K562 (cell line): ENCODE data around the gene PCNX3. TPM values are rescaled to one million over a fixed set of nuclear protein-coding genes. Genes with fewer than 3 reads are reported as not detected.
A peak's percentile ranks its signal among the peaks of the same experiment; 100 is the strongest.

ENCODE experiments used
- ATAC-seq: fragments of 200-7000 bp; cut with Tn5 transposase; 3 replicates; pipeline ENCODE4 v1.9.1; 2020; ENCODE audit warnings: moderate library complexity
- BruUV-seq: library from RNA; stranded (reverse); fragments of 400-500 nt; replicated peaks from 2 replicates; lab custom pipeline; 2021; lab: Mats Ljungman, UMichigan
- CTCF ChIA-PET: fragments of 300-600 bp; formaldehyde crosslinking; extraction: SDS; loops from one replicate; lab custom pipeline; 2021; ENCODE audit warnings: low intra/inter-chr PET ratio; lab: Yijun Ruan, JAX
- POLR2A ChIA-PET: fragments of 300-600, 350-650 bp; sonication (Branson Sonifier 250); formaldehyde crosslinking; extraction: SDS; loops from one replicate; lab custom pipeline; 2021; ENCODE audit warnings: antibody characterized with exemption, inconsistent platforms; lab: Yijun Ruan, JAX
- DNase-seq, 4 experiments: peaks; one replicate each; pipeline versions ENCODE4 v3.0.0 to v3.0.0-alpha.2; 2011 to 2018; ENCODE audit warnings: low spot score in 3 of 4, mixed read lengths in 3 of 4; ENCODE audit errors: extremely low read depth in 1 of 4
- FAIRE-seq: peaks from 2 replicates; lab custom pipeline; 2011; peaks lifted over from hg19 to GRCh38; lab: Jason Lieb, UNC
- H2AFZ ChIP-seq: 2 replicates; pipeline ENCODE4 v1.6.0; 2011; ENCODE audit warnings: low read depth, low read length, control low read depth, inconsistent platforms
- H3K27ac ChIP-seq: fragments of 200-600 bp; 3 replicates; pipeline ENCODE4 v1.8.0; 2011; ENCODE audit warnings: low read depth, mild to moderate bottlenecking, control low read depth, inconsistent platforms, low read length, moderate library complexity, mixed read lengths; ENCODE audit errors: extremely low read depth
- H3K27me3 ChIP-seq, 2 experiments: fragments of 300-600 bp in 1 of 2; 2 replicates in 1 of 2; 3 replicates in 1 of 2; pipeline versions ENCODE4 v1.6.0 to v1.8.0; 2011; ENCODE audit warnings: inconsistent platforms in 2 of 2, low read length in 2 of 2, mild to moderate bottlenecking in 1 of 2, mixed read lengths in 1 of 2, moderate library complexity in 1 of 2; ENCODE audit not compliant: control insufficient read depth in 2 of 2, insufficient read depth in 2 of 2
- H3K36me3 ChIP-seq: fragments of 300-600 bp; 3 replicates; pipeline ENCODE4 v1.8.0; 2011; ENCODE audit warnings: mild to moderate bottlenecking, low read length, inconsistent platforms; ENCODE audit not compliant: control insufficient read depth, insufficient read depth
- H3K4me1 ChIP-seq, 2 experiments: fragments of 200-600 bp in 1 of 2; replicated peaks in 1 of 2; 2 replicates in 1 of 2; 3 replicates in 1 of 2; pipeline versions ENCODE4 v1.5.1 to v1.8.0; 2011; ENCODE audit warnings: inconsistent platforms in 2 of 2, low read length in 2 of 2, mild to moderate bottlenecking in 1 of 2, mixed read lengths in 1 of 2, moderate library complexity in 1 of 2; ENCODE audit not compliant: control insufficient read depth in 2 of 2, insufficient read depth in 2 of 2
- H3K4me2 ChIP-seq: 2 replicates; pipeline ENCODE4 v1.6.1; 2011; ENCODE audit warnings: low read length, control low read depth, inconsistent platforms, mixed read lengths; ENCODE audit not compliant: insufficient read depth
- H3K4me3 ChIP-seq: fragments of 200-600 bp; sonication (generic), shearing (Covaris generic); 2 replicates; pipeline ENCODE4 v1.5.1; 2016; ENCODE audit warnings: control low read depth, inconsistent platforms
- H3K79me2 ChIP-seq: fragments of 200-600 bp; 3 replicates; pipeline ENCODE4 v1.8.0; 2011; ENCODE audit warnings: low read length, inconsistent platforms; ENCODE audit not compliant: control insufficient read depth, insufficient read depth
- H3K9ac ChIP-seq, 2 experiments: 2 replicates each; pipeline versions ENCODE4 v1.6.0 to v1.6.1; 2011; ENCODE audit warnings: low read depth in 2 of 2, low read length in 2 of 2, control low read depth in 1 of 2, inconsistent platforms in 1 of 2, mild to moderate bottlenecking in 1 of 2, mixed read lengths in 1 of 2; ENCODE audit not compliant: insufficient read depth in 1 of 2
- H3K9me1 ChIP-seq: one replicate; pipeline ENCODE4 v1.6.0; 2011; ENCODE audit warnings: inconsistent platforms, mild to moderate bottlenecking, low read length, moderate library complexity; ENCODE audit not compliant: control insufficient read depth, insufficient read depth
- H3K9me3 ChIP-seq: replicated peaks from 2 replicates; pipeline ENCODE4 v1.5.1; 2011; ENCODE audit warnings: low read depth, low read length, inconsistent platforms; ENCODE audit not compliant: control insufficient read depth, insufficient read depth
- H4K20me1 ChIP-seq: replicated peaks from 2 replicates; pipeline ENCODE4 v1.6.1; 2011; ENCODE audit warnings: low read length, inconsistent platforms, mixed read lengths; ENCODE audit not compliant: control insufficient read depth, insufficient read depth
- BCL6 ChIP-seq: fragments of 250-450 bp; sonication (Bioruptor Pico); IDR thresholded peaks from 2 replicates; pipeline ENCODE4 v1.4.0; 2020
- CCAR2 ChIP-seq: fragments of 200-400 bp; formaldehyde crosslinking; IDR thresholded peaks from 2 replicates; pipeline ENCODE4 v1.6.1; 2017; ENCODE audit warnings: mild to moderate bottlenecking, low read depth, low read length
- HNRNPLL ChIP-seq: fragments of 200-400 bp; formaldehyde crosslinking; IDR thresholded peaks from 2 replicates; pipeline ENCODE4 v1.6.1; 2017; ENCODE audit warnings: low read length, low read depth, mild to moderate bottlenecking; ENCODE audit not compliant: poor library complexity, severe bottlenecking
- ILF3 ChIP-seq: fragments of 450-650 bp; IDR thresholded peaks from 2 replicates; pipeline ENCODE4 v1.6.1; 2018; ENCODE audit warnings: antibody characterized with exemption, mild to moderate bottlenecking, moderate library complexity, borderline replicate concordance
- SAP30 ChIP-seq: fragments of 200-600 bp; sonication (generic); IDR thresholded peaks from 2 replicates; pipeline ENCODE4 v1.6.1; 2012; ENCODE audit warnings: borderline replicate concordance, low read depth, mild to moderate bottlenecking, moderate library complexity, low read length, control low read depth, inconsistent platforms; ENCODE audit not compliant: insufficient read depth, poor library complexity, severe bottlenecking
- SIN3B ChIP-seq: fragments of 450-650 bp; IDR thresholded peaks from 2 replicates; pipeline ENCODE4 v1.6.1; 2017; ENCODE audit warnings: low read depth, mild to moderate bottlenecking, moderate library complexity
- TSC22D4 ChIP-seq: fragments of 450-650 bp; IDR thresholded peaks from 2 replicates; pipeline ENCODE4 v1.6.1; 2016; ENCODE audit warnings: missing genetic modification characterization, missing biosample characterization, control low read depth
- U2AF2 ChIP-seq: fragments of 200-400 bp; formaldehyde crosslinking; optimal IDR thresholded peaks from 2 replicates; pipeline ENCODE3; 2017; ENCODE audit warnings: low read depth, mild to moderate bottlenecking, low read length
- WGBS: fragments of 100-300 bp; shearing (Covaris generic); methylation state at CpG from one replicate; pipeline ENCODE4 v1.1.6; 2016; ENCODE audit warnings: low coverage, mixed read lengths; ENCODE audit not compliant: insufficient coverage; ENCODE audit errors: missing lambda C conversion rate; 5-methylcytosine and 5-hydroxymethylcytosine counted together
- in situ Hi-C: fragments of 300-500 bp; cut with MboI; formaldehyde crosslinking; loops from 4 replicates; pipeline ENCODE4 v1.15.0; 2018; ENCODE audit warnings: inconsistent platforms, mixed read lengths
- intact Hi-C: fragments of 100-400 bp; cut with micrococcal nuclease; formaldehyde crosslinking; loops from 2 replicates; pipeline ENCODE4 v1.14.2; 2022
- polyA plus RNA-seq, 8 experiments: library from polyadenylated mRNA; depleted of rRNA in 4 of 8; stranded (reverse) in 5 of 8; unstranded in 3 of 8; fragments of >200 nt; fragmentation: Nextera tagmentation in 2 of 8; fragmentation: Illumina TruSeq in 1 of 8; extraction: Ambion mirVana in 2 of 8; extraction: Trizol in 1 of 8; gene quantifications; 2 replicates each; pipeline versions ENCODE4 v1.2.1 to v1.2.3, GENCODE V29; 2011 to 2014; ENCODE audit warnings: inconsistent platforms in 1 of 8, missing spikeins in 1 of 8
- total RNA-seq, 7 experiments: library from RNA; depleted of rRNA in 6 of 7; stranded (reverse); fragments of >200 nt in 6 of 7; fragmentation: Illumina TruSeq in 2 of 7; extraction: Trizol in 2 of 7; gene quantifications; 2 replicates each; pipeline versions ENCODE4 v1.2.1 to v1.2.3, GENCODE V29; 2011 to 2021; ENCODE audit warnings: low replicate concordance in 1 of 7
- TF ChIP-seq, protein P1 (sequence below), 2 experiments: fragments of 450-650 bp in 1 of 2; sonication (generic) in 1 of 2; formaldehyde crosslinking in 1 of 2; IDR thresholded peaks; 2 replicates each; pipeline versions ENCODE4 v1.7.1 to v1.9.0; 2016 to 2022; ENCODE audit warnings: inconsistent platforms in 1 of 2, mild to moderate bottlenecking in 1 of 2, missing genetic modification reagents in 1 of 2
- TF ChIP-seq, protein P2 (sequence below): fragments of 450-650 bp; IDR thresholded peaks from 2 replicates; pipeline ENCODE4 v1.6.1; 2017; ENCODE audit warnings: antibody characterized with exemption

Gene PCNX3
- total and polyA plus RNA-seq, 9 of the 15 experiments (the other 6 are each of a cell fraction or from before 2014, with no cell fraction given): 0.11 to 47.8 (median 12.8) TPM

DNA sequence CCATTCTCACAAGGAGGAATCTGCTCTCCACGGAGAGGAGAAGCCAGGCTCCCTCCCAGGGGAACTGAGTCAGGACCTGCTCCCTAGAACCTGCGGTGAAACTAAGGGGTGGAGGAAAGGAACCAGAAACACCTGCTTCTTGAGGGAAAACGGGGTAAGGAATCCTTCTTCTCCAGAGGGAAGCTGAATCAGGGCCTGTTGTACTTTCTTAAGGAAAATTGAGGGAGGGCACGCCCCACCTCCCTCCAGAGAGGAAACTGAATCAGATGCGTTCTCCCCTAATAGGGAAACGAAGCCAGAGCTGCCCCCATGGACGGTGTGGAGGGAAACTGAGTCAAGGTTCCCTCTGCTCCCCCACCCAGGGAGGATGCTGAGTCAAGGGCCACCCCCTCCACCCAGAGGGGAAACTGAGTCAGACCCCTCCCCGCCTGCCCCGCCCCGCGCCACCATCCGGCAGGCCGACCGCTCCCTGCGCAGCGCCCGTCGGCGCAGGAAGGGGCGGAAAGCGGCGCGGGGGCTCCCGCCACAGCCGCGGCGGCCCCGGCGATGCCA is 46.7 kb downstream of the PCNX3 start:
- Histone ChIP-seq H3K27me3 (no peaks in the 10 kb centered on the region), H3K27ac (peak overlapping the region; percentile 87), H4K20me1 (0 out of 2 replicates have a peak, but pooled peaks cover 4% of the 10 kb centered on the region), H3K4me2 (peak overlapping the region; percentile 99), H3K9me1 (peaks cover 5% of the 10 kb centered on the region), H3K4me3 (peak overlapping the region; percentile 92), H3K9me3 (no peaks in the 10 kb centered on the region), H3K4me1 (peaks cover 7 to 20% of the 10 kb centered on the region in 2 experiments; a peak in 4 of 5 replicates), H2AFZ (peak overlapping the region; percentile 58; the same call in 1 of the 2 replicates), H3K9ac (peak overlapping the region; percentile 85 to 93), H3K36me3 (peaks cover 44% of the 10 kb centered on the region), H3K79me2 (peaks cover 25% of the 10 kb centered on the region)
- intact Hi-C loops (no loop called here), in situ Hi-C loops (no loop called here)
- ATAC-seq (peak; percentile 35), DNase-seq (no peak), FAIRE-seq (no peak)
- BruUV-seq: TSS peak; percentile 59
- WGBS: 0% methylated on average over 8 of the region's 29 CpGs
- POLR2A ChIA-PET: interaction anchor here (0.7 to 1.7 kb wide), 7 partner anchors 9 to 162 kb away, joined by 3 to 32 read pairs (median 5); partner anchors contain the start of gene SIPA1
- CTCF ChIA-PET: no interaction called here
- TF ChIP-seq ILF3 (no peak), SIN3B (no peak), CCAR2 (no peak), TSC22D4 (tag) (no peak), HNRNPLL (peak; percentile 86), SAP30 (no peak), U2AF2 (no peak), BCL6 (CRISPR knock-in tag) (no peak)
- TF ChIP-seq, protein P1, sequence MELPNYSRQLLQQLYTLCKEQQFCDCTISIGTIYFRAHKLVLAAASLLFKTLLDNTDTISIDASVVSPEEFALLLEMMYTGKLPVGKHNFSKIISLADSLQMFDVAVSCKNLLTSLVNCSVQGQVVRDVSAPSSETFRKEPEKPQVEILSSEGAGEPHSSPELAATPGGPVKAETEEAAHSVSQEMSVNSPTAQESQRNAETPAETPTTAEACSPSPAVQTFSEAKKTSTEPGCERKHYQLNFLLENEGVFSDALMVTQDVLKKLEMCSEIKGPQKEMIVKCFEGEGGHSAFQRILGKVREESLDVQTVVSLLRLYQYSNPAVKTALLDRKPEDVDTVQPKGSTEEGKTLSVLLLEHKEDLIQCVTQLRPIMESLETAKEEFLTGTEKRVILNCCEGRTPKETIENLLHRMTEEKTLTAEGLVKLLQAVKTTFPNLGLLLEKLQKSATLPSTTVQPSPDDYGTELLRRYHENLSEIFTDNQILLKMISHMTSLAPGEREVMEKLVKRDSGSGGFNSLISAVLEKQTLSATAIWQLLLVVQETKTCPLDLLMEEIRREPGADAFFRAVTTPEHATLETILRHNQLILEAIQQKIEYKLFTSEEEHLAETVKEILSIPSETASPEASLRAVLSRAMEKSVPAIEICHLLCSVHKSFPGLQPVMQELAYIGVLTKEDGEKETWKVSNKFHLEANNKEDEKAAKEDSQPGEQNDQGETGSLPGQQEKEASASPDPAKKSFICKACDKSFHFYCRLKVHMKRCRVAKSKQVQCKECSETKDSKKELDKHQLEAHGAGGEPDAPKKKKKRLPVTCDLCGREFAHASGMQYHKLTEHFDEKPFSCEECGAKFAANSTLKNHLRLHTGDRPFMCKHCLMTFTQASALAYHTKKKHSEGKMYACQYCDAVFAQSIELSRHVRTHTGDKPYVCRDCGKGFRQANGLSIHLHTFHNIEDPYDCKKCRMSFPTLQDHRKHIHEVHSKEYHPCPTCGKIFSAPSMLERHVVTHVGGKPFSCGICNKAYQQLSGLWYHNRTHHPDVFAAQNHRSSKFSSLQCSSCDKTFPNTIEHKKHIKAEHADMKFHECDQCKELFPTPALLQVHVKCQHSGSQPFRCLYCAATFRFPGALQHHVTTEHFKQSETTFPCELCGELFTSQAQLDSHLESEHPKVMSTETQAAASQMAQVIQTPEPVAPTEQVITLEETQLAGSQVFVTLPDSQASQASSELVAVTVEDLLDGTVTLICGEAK (IDR thresholded peaks at IDR 0.05): peak; percentile 55
- TF ChIP-seq, protein P1 (CRISPR knock-in tag; IDR thresholded peaks at IDR 0.05): no peak
- TF ChIP-seq, protein P2, sequence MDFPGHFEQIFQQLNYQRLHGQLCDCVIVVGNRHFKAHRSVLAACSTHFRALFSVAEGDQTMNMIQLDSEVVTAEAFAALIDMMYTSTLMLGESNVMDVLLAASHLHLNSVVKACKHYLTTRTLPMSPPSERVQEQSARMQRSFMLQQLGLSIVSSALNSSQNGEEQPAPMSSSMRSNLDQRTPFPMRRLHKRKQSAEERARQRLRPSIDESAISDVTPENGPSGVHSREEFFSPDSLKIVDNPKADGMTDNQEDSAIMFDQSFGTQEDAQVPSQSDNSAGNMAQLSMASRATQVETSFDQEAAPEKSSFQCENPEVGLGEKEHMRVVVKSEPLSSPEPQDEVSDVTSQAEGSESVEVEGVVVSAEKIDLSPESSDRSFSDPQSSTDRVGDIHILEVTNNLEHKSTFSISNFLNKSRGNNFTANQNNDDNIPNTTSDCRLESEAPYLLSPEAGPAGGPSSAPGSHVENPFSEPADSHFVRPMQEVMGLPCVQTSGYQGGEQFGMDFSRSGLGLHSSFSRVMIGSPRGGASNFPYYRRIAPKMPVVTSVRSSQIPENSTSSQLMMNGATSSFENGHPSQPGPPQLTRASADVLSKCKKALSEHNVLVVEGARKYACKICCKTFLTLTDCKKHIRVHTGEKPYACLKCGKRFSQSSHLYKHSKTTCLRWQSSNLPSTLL: no peak
